Fibroblast of mammary gland (primary cell): ENCODE data around the gene SLC6A9.

Experiments
- DNase-seq: peaks from one replicate; pipeline ENCODE4 v3.0.0-alpha.2; 2010; ENCODE audit warnings: low read depth
- H3K4me3 ChIP-seq: 2 replicates; pipeline ENCODE4 v1.5.1; 2011; ENCODE audit warnings: low read depth, mild to moderate bottlenecking, low read length, moderate library complexity; ENCODE audit not compliant: control insufficient read depth
- CTCF ChIP-seq: conservative IDR thresholded peaks from 2 replicates; pipeline ENCODE4 v1.5.1; 2011; ENCODE audit warnings: low read depth, low read length, inconsistent platforms; ENCODE audit not compliant: control insufficient read depth, insufficient read depth

SLC6A9 gene

GRCh38 chr1:43978551-43979260, 52.6 kb downstream of the SLC6A9 start, which contains the start of gene B4GALT2:
TSS of gene B4GALT2 (plus strand) at chr1:43979210. CDS start at chr1:43981161, 1,951 bp downstream.
- peak; percentile 30 for DNase-seq
- no peak for TF ChIP-seq CTCF
- H3K4me3 ChIP-seq: peak within 1 kb of the TSS; percentile 66

- no peak for DNase-seq
- H3K4me3 ChIP-seq: peak overlapping the region; percentile 64
- no peak for TF ChIP-seq CTCF
Observed at GRCh38 chr1:43978264-43978550, 53.1 kb downstream of the SLC6A9 start.

- no peak overlapping the region for H3K4me3 ChIP-seq
- DNase-seq: no peak
- no peak for TF ChIP-seq CTCF
Observed at GRCh38 chr1:43977376-43978263, 53.6 kb downstream of the SLC6A9 start.

GRCh38 chr1:43976890-43977289, 54.4 kb downstream of the SLC6A9 start:
- no peak for TF ChIP-seq CTCF
- DNase-seq: no peak
- H3K4me3 ChIP-seq: no peak overlapping the region

- no peak for TF ChIP-seq CTCF
- no peak for DNase-seq
- peak overlapping the region; percentile 85 for H3K4me3 ChIP-seq
Observed at GRCh38 chr1:43976045-43976444, 55.2 kb downstream of the SLC6A9 start.

- no peak for TF ChIP-seq CTCF
- no peak for DNase-seq
- H3K4me3 ChIP-seq: peak overlapping the region; percentile 85
Observed at GRCh38 chr1:43975249-43975961, 55.9 kb downstream of the SLC6A9 start.
